Measurements from ENCODE around the gene VSTM5. TPM values are rescaled to one million over a fixed set of nuclear protein-coding genes. Genes with fewer than 3 reads are reported as not detected.

Gene VSTM5
- total RNA-seq, 1 experiment from 2014 or later = not detected

- Histone ChIP-seq H3K9me2 (ENCODE audit: insufficient read depth) (no peaks in the 10 kb centered on the region), H3K4me1 (ENCODE audit: control insufficient read depth in 1 of 2, insufficient read depth in 2 of 2, low read length in 2 of 2) (no peaks in the 10 kb centered on the region), H3K9ac (ENCODE audit: low read length) (no peak overlapping the region), H3K4me2 (ENCODE audit: low read length) (no peak overlapping the region), H2AFZ (ENCODE audit: low read depth, low read length, poor library complexity, severe bottlenecking) (no peak overlapping the region), H3K36me3 (ENCODE audit: control insufficient read depth in 1 of 2, insufficient read depth in 2 of 2, low read length in 2 of 2) (no peaks in the 10 kb centered on the region), H3K27ac (ENCODE audit: low read depth, low read length) (no peak overlapping the region), H3K27me3 (ENCODE audit: insufficient read depth, low read length) (no peaks in the 10 kb centered on the region), H3K79me2 (ENCODE audit: insufficient read depth, low read length) (no peaks in the 10 kb centered on the region), H3K9me3 (ENCODE audit: control insufficient read depth in 1 of 2, insufficient read depth in 1 of 2, low read depth in 1 of 2, low read length in 2 of 2) (no peaks in the 10 kb centered on the region), H4K20me1 (ENCODE audit: insufficient read depth) (no peaks in the 10 kb centered on the region), H3K4me3 (replicated peaks in 1 of 2; ENCODE audit: low read depth in 1 of 2, low read length in 2 of 2) (no peak overlapping the region)
- BruUV-seq (replicated peaks) = no TSS peak
- POLR2A ChIA-PET = no interaction called here
- RAD21 ChIA-PET (ENCODE audit: low non-redundant PET in 1 of 2, low total read pairs in 2 of 2, uncharacterized antibody in 2 of 2, unreplicated experiment in 2 of 2) = no interaction called here
- TF ChIP-seq REST (IDR thresholded peaks at IDR 0.05; ENCODE audit: low read depth) (no peak), JUND (IDR thresholded peaks at IDR 0.05) (no peak), ZFX (IDR thresholded peaks at IDR 0.05) (no peak), CBX3 (IDR thresholded peaks at IDR 0.05; ENCODE audit: low read depth) (no peak), MAX (IDR thresholded peaks at IDR 0.05) (no peak), CTCF (IDR thresholded peaks at IDR 0.05 in 2 of 3, conservative IDR thresholded peaks at IDR 0.05 in 1 of 3; ENCODE audit: borderline replicate concordance in 1 of 3, insufficient read depth in 1 of 3, low read depth in 2 of 3, low read length in 2 of 3) (no peak), ZBTB33 (IDR thresholded peaks at IDR 0.05; ENCODE audit: extremely low read depth, insufficient replicate concordance, low read length) (no peak), YY1 (IDR thresholded peaks at IDR 0.05; ENCODE audit: extremely low read depth, insufficient replicate concordance, low read depth, low read length) (no peak), POLR2A (IDR thresholded peaks at IDR 0.05; ENCODE audit: borderline replicate concordance, extremely low read depth, insufficient read depth, insufficient read length) (no peak), EZH2phosphoT487 (IDR thresholded peaks at IDR 0.05; ENCODE audit: borderline replicate concordance) (no peak)
- ATAC-seq (no peak), DNase-seq (ENCODE audit: low read depth, low spot score) (no peak)
- CTCF ChIA-PET = no interaction called here
- intact Hi-C loops (cut with micrococcal nuclease) = no loop called here
Observed at GRCh38 chr11:93822359-93822758, 28.1 kb downstream of the VSTM5 start.

Measured in HCT116 (cell line).